Epithelial cell of esophagus (primary cell): Measurements from ENCODE around the gene MAPT.
"Not testable (repeated sequence)": the region's sequence is repeated elsewhere in the genome, so short reads cannot be mapped to it uniquely, and the experiment has no call there.

Experiments used
- DNase-seq: peaks from one replicate; pipeline ENCODE4 v3.0.0; 2010; ENCODE audit warnings: low read depth
- H3K4me3 ChIP-seq: 2 replicates; pipeline ENCODE4 v1.5.1; 2011; ENCODE audit warnings: mild to moderate bottlenecking, low read length, control low read depth
- CTCF ChIP-seq: IDR thresholded peaks from 2 replicates; pipeline ENCODE4 v1.5.1; 2011; ENCODE audit warnings: low read depth, mild to moderate bottlenecking, low read length, control low read depth, inconsistent platforms; ENCODE audit not compliant: insufficient read depth; ENCODE audit errors: missing control alignments

The MAPT gene

GRCh38 chr17:46001390-46002310 lies 107.3 kb downstream of the MAPT start:
- TF ChIP-seq CTCF: no peak
- no peak for DNase-seq
- H3K4me3 ChIP-seq: no peak overlapping the region

- H3K4me3 ChIP-seq: no peak overlapping the region
- TF ChIP-seq CTCF: peak; percentile 87
- peak; percentile 62 for DNase-seq
Measured at GRCh38 chr17:46002311-46002972, 108.1 kb downstream of the MAPT start.

DNA sequence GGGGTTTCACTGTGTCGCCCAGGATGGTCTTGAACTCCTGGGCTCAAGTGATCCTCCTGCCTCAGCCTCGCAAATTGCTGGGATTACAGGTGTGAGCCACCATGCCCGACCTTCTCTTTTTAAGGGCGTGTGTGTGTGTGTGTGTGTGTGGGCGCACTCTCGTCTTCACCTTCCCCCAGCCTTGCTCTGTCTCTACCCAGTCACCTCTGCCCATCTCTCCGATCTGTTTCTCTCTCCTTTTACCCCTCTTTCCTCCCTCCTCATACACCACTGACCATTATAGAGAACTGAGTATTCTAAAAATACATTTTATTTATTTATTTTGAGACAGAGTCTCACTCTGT lies 108.6 kb downstream of the MAPT start:
- DNase-seq: no peak
- no peak for TF ChIP-seq CTCF
- no peak overlapping the region for H3K4me3 ChIP-seq

GRCh38 chr17:46003907-46004748 lies 109.8 kb downstream of the MAPT start:
- H3K4me3 ChIP-seq: no peak overlapping the region
- TF ChIP-seq CTCF: no peak
- no peak for DNase-seq

DNA sequence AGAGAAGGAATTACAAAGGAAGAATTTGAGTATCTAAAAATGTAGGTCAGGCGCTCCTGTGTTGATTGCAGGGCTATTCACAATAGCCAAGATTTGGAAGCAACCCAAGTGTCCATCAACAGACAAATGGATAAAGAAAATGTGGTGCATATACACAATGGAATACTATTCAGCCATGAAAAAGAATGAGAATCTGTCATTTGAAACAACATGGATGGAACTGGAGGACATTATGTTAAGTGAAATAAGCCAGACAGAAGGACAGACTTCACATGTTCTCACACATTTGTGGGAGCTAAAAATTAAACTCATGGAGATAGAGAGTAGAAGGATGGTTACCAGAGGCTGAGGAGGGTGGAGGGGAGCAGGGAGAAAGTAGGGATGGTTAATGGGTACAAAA lies 111.7 kb downstream of the MAPT start:
- DNase-seq, H3K4me3 ChIP-seq: not testable (repeated sequence)

- no peak overlapping the region for H3K4me3 ChIP-seq
- no peak for TF ChIP-seq CTCF
Measured at GRCh38 chr17:46007461-46007965, 113.2 kb downstream of the MAPT start.

GRCh38 chr17:46008591-46008990 lies 114.2 kb downstream of the MAPT start:
- no peak for DNase-seq
- no peak overlapping the region for H3K4me3 ChIP-seq
- no peak for TF ChIP-seq CTCF

More at GRCh38 chr17:46007461-46007965, 113.2 kb downstream of the MAPT start:
- no peak for DNase-seq
